Osteoblast (primary cell): ENCODE measurements around the gene FAM210A. TPM values are rescaled to one million over a fixed set of nuclear protein-coding genes. Genes with fewer than 3 reads are reported as not detected.
"Not testable (repeated sequence)": the region's sequence is repeated elsewhere in the genome, so short reads cannot be mapped to it uniquely, and the experiment has no call there.

ENCODE experiments used
- DNase-seq: peaks from one replicate; pipeline ENCODE4 v3.0.0; 2011; ENCODE audit warnings: low spot score, mixed read lengths; ENCODE audit not compliant: insufficient read length; ENCODE audit errors: missing footprints
- H2AFZ ChIP-seq: 2 replicates; pipeline ENCODE4 v1.6.0; 2011; ENCODE audit warnings: mild to moderate bottlenecking, low read length
- H3K27ac ChIP-seq: 2 replicates; pipeline ENCODE4 v1.5.1; 2011; ENCODE audit warnings: mild to moderate bottlenecking, low read depth, low read length, moderate library complexity
- H3K27me3 ChIP-seq: 2 replicates; pipeline ENCODE4 v1.6.0; 2012; ENCODE audit warnings: mild to moderate bottlenecking, control low read depth, inconsistent platforms, low read length, moderate library complexity; ENCODE audit not compliant: insufficient read depth
- H3K36me3 ChIP-seq: 2 replicates; pipeline ENCODE4 v1.5.1; 2011; ENCODE audit warnings: mild to moderate bottlenecking, low read length, control low read depth, moderate library complexity; ENCODE audit not compliant: insufficient read depth
- H3K4me1 ChIP-seq: 2 replicates; pipeline ENCODE4 v1.5.1; 2011; ENCODE audit warnings: mild to moderate bottlenecking, low read length, control low read depth, moderate library complexity; ENCODE audit not compliant: insufficient read depth
- H3K4me2 ChIP-seq: 2 replicates; pipeline ENCODE4 v1.6.0; 2011; ENCODE audit warnings: mild to moderate bottlenecking, low read length; ENCODE audit not compliant: insufficient read depth
- H3K4me3 ChIP-seq: fragments of 200-600 bp; sonication (generic); 3 replicates; pipeline ENCODE4 v1.5.1; 2012; ENCODE audit warnings: mild to moderate bottlenecking, low read length, inconsistent platforms; ENCODE audit not compliant: insufficient read depth
- H3K79me2 ChIP-seq: 2 replicates; pipeline ENCODE4 v1.6.0; 2012; ENCODE audit warnings: mild to moderate bottlenecking, low read length, control low read depth, inconsistent platforms; ENCODE audit not compliant: insufficient read depth
- H3K9me3 ChIP-seq: 2 replicates; pipeline ENCODE4 v1.5.1; 2011; ENCODE audit warnings: low read depth, low read length, control low read depth
- H4K20me1 ChIP-seq: 2 replicates; pipeline ENCODE4 v1.6.0; 2012; ENCODE audit warnings: mild to moderate bottlenecking, low read length, control low read depth; ENCODE audit not compliant: insufficient read depth
- total RNA-seq: library from RNA; depleted of rRNA; stranded (reverse); fragments of >200 nt; gene quantifications from 2 replicates; pipeline ENCODE4 v1.2.3, GENCODE V29; 2012
- TF ChIP-seq, protein P1 (sequence below): IDR thresholded peaks from 2 replicates; pipeline ENCODE4 v1.5.1; 2011; ENCODE audit warnings: mild to moderate bottlenecking, low read depth, low read length, moderate library complexity; ENCODE audit errors: extremely low read depth

FAM210A gene
- total RNA-seq, 1 donor, result 24.6 TPM

DNA sequence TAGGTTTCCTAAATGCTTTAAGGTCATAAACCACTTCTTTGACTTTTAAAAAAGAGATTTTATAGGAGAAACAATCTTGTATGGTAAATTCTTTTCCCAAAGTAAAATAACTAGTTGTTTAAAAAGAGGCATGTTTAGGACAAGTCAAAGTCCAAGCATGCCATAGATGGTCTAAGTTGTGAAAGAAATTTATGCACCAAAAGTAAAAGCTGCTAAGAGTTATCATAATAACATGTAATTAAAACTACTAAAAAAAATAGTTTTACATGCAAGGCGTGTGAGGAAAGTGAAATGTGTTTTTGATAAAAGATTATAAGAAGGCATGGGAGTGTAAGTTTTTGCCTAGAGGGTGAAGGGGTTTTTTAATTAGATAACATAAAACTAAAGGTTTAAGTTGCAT, 22.5 kb downstream of the FAM210A start:
- Histone ChIP-seq H3K36me3 (no peaks in the 10 kb centered on the region), H3K4me3 (no peak overlapping the region), H3K79me2 (peaks cover 58% of the 10 kb centered on the region), H3K27me3 (no peaks in the 10 kb centered on the region), H3K9me3 (peaks cover 6% of the 10 kb centered on the region), H4K20me1 (peaks cover 3% of the 10 kb centered on the region), H2AFZ (no peak overlapping the region), H3K4me1 (no peaks in the 10 kb centered on the region), H3K27ac (no peak overlapping the region), H3K4me2 (no peak overlapping the region)
- DNase-seq, result no peak
- TF ChIP-seq, protein P1, sequence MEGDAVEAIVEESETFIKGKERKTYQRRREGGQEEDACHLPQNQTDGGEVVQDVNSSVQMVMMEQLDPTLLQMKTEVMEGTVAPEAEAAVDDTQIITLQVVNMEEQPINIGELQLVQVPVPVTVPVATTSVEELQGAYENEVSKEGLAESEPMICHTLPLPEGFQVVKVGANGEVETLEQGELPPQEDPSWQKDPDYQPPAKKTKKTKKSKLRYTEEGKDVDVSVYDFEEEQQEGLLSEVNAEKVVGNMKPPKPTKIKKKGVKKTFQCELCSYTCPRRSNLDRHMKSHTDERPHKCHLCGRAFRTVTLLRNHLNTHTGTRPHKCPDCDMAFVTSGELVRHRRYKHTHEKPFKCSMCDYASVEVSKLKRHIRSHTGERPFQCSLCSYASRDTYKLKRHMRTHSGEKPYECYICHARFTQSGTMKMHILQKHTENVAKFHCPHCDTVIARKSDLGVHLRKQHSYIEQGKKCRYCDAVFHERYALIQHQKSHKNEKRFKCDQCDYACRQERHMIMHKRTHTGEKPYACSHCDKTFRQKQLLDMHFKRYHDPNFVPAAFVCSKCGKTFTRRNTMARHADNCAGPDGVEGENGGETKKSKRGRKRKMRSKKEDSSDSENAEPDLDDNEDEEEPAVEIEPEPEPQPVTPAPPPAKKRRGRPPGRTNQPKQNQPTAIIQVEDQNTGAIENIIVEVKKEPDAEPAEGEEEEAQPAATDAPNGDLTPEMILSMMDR, result no peak

DNA sequence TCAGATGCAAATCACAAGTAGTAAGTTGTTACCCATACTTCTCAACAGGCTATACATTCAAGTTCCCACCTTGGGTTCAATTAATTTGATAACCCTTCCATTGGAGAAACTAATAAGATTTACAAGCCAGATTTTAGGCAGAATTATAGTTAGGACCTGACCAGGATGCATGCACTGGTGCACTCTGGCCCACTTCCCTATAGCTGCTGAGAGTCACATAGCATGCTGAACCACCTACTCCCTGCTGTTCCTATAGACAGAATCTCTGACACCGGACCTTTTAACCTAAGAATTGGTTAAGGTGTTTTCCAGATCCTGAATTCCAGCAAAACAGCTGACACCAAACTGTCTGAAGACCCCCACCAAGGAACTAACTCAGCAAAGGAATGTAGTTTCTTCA, 26.2 kb downstream of the FAM210A start:
- Histone ChIP-seq H3K36me3 (no peaks in the 10 kb centered on the region), H3K4me1 (no peaks in the 10 kb centered on the region), H3K27me3 (no peaks in the 10 kb centered on the region), H4K20me1 (peaks cover 3% of the 10 kb centered on the region), H3K79me2 (peaks cover 54% of the 10 kb centered on the region), H3K4me3 (no peak overlapping the region), H3K9me3 (peaks cover 6% of the 10 kb centered on the region), H3K27ac (no peak overlapping the region), H2AFZ (no peak overlapping the region), H3K4me2 (no peak overlapping the region)
- DNase-seq, result peak; percentile 22
- TF ChIP-seq, protein P1, result no peak

DNA sequence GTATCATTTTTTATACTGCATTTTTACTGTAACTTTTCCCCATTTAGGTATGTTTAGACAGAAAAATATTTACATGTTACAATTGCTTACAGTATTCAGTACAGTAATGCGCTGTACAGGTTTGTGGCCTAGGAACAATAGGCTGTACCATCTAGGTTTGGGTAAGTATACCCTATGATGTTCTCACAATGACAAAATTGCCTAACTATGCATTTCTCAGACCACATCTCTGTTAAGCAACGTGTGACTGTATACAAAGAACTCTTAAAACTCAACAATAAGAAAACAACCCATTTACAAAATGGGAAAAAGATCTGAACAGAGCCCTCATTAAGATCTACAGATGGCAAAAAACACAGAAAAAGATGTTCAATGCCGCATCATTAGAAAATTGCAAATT, 29.4 kb downstream of the FAM210A start:
- peaks cover 47% of the 10 kb centered on the region for H3K79me2 ChIP-seq
- no peak overlapping the region for H3K27ac ChIP-seq
- H3K27me3 ChIP-seq, result no peaks in the 10 kb centered on the region
- H3K36me3 ChIP-seq, result no peaks in the 10 kb centered on the region
- no peak overlapping the region for H3K4me3 ChIP-seq
- TF ChIP-seq, protein P1, result no peak
- H2AFZ ChIP-seq, result no peak overlapping the region
- peaks cover 3% of the 10 kb centered on the region for H4K20me1 ChIP-seq
- no peak overlapping the region for H3K4me2 ChIP-seq
- DNase-seq, result no peak
- H3K9me3 ChIP-seq, result no peaks in the 10 kb centered on the region
- H3K4me1 ChIP-seq, result no peaks in the 10 kb centered on the region

DNA sequence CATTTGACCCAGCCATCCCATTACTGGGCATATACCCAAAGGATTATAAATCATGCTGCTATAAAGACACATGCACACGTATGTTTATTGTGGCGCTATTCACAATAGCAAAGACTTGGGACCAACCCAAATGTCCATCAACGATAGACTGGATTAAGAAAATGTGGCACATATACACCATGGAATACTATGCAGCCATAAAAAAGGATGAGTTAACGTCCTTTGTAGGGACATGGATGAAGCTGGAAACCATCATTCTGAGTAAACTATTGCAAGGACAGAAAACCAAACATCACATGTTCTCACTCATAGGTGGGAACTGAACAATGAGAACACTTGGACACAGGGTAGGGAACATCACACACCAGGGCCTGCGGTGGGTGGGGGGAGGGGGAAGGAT, 31.0 kb downstream of the FAM210A start:
- H3K4me1 ChIP-seq, H3K4me2 ChIP-seq, H3K4me3 ChIP-seq, H4K20me1 ChIP-seq, H3K27me3 ChIP-seq, H3K9me3 ChIP-seq, H3K36me3 ChIP-seq, H2AFZ ChIP-seq, DNase-seq, H3K27ac ChIP-seq: not testable (repeated sequence)
- H3K79me2 ChIP-seq, result peaks cover 41% of the 10 kb centered on the region

DNA sequence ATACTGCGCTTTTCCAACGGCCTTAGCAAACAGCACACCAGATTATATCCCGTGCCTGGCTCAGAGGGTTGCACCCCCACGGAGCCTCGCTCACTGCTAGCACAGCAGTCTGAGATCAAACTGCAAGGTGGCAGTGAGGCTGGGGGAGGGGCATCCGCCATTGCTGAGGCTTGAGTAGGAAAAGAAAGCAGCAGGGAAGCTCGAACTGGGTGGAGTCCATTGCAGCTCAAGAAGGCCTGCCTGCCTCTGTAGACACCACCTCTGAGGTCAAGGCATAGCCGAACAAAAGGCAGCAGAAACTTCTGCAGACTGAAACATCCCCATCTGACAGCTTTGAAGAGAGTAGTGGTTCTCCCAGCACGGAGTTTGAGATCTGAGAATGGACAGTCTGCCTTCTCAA, 36.3 kb downstream of the FAM210A start:
- H3K9me3 ChIP-seq, H3K27ac ChIP-seq, H3K27me3 ChIP-seq, DNase-seq, H3K4me2 ChIP-seq, H3K4me1 ChIP-seq, H3K4me3 ChIP-seq, H2AFZ ChIP-seq, H3K36me3 ChIP-seq: not testable (repeated sequence)
- Histone ChIP-seq H4K20me1 (peaks cover 27% of the 10 kb centered on the region), H3K79me2 (peaks cover 55% of the 10 kb centered on the region)
